HepG2 (cell line): ENCODE results near the gene ELP5. TPM values are rescaled to one million over a fixed set of nuclear protein-coding genes. Genes with fewer than 3 reads are reported as not detected.
A peak's percentile ranks its signal among the peaks of the same experiment; 100 is the strongest.

Experiments used
- DBP ChIP-seq: sonication (generic); formaldehyde crosslinking; IDR thresholded peaks from 2 replicates; pipeline ENCODE4 v1.4.0; 2020; ENCODE audit warnings: missing genetic modification reagents; ENCODE audit errors: not compliant biosample characterization
- ELF3 ChIP-seq: IDR thresholded peaks from 2 replicates; pipeline ENCODE4 v1.6.1; 2016; ENCODE audit warnings: missing genetic modification reagents, missing compliant biosample characterization
- FOXC1 ChIP-seq: sonication (generic); formaldehyde crosslinking; IDR thresholded peaks from 2 replicates; pipeline ENCODE4 v1.8.0; 2022; ENCODE audit warnings: mild to moderate bottlenecking, missing genetic modification reagents, borderline replicate concordance
- FOXJ3 ChIP-seq: sonication (generic); formaldehyde crosslinking; IDR thresholded peaks from 2 replicates; pipeline ENCODE4 v1.4.0; 2020; ENCODE audit warnings: missing genetic modification reagents, mild to moderate bottlenecking, borderline replicate concordance
- GMEB2 ChIP-seq: IDR thresholded peaks from 2 replicates; pipeline ENCODE4 v1.6.1; 2016; ENCODE audit warnings: missing biosample characterization, missing genetic modification reagents, low read depth
- IKZF4 ChIP-seq: sonication (generic); formaldehyde crosslinking; IDR thresholded peaks from 2 replicates; pipeline ENCODE4 v1.5.1; 2020; ENCODE audit warnings: borderline replicate concordance, mild to moderate bottlenecking, low read depth, missing genetic modification reagents; ENCODE audit errors: not compliant biosample characterization
- NCOR1 ChIP-seq: fragments of 200-600 bp; sonication (generic); IDR thresholded peaks from 2 replicates; pipeline ENCODE4 v1.7.0; 2017; ENCODE audit warnings: antibody characterized with exemption, low read length, borderline replicate concordance
- NR2C2 ChIP-seq: sonication (generic); formaldehyde crosslinking; IDR thresholded peaks from 2 replicates; pipeline ENCODE4 v1.4.0; 2020; ENCODE audit warnings: missing genetic modification reagents, mild to moderate bottlenecking, moderate library complexity, borderline replicate concordance
- PATZ1 ChIP-seq: sonication (generic); formaldehyde crosslinking; IDR thresholded peaks from 2 replicates; pipeline ENCODE4 v1.4.0; 2020; ENCODE audit warnings: missing genetic modification reagents
- PHF20 ChIP-seq: sonication (generic); formaldehyde crosslinking; IDR thresholded peaks from 2 replicates; pipeline ENCODE4 v1.5.0; 2020; ENCODE audit warnings: mild to moderate bottlenecking, missing genetic modification reagents
- RARG ChIP-seq: sonication (generic); formaldehyde crosslinking; IDR thresholded peaks from 2 replicates; pipeline ENCODE4 v1.4.0; 2020; ENCODE audit warnings: low read depth, mild to moderate bottlenecking, missing genetic modification reagents
- RFXANK ChIP-seq: IDR thresholded peaks from 2 replicates; pipeline ENCODE4 v1.6.1; 2016
- SAP130 ChIP-seq: IDR thresholded peaks from 2 replicates; pipeline ENCODE4 v1.6.1; 2016; ENCODE audit warnings: low read depth
- SMAD9 ChIP-seq: sonication (generic); formaldehyde crosslinking; IDR thresholded peaks from 2 replicates; pipeline ENCODE4 v1.5.1; 2020; ENCODE audit warnings: mild to moderate bottlenecking, missing genetic modification reagents
- THAP8 ChIP-seq: sonication (generic); formaldehyde crosslinking; IDR thresholded peaks from 2 replicates; pipeline ENCODE4 v1.5.1; 2020; ENCODE audit warnings: missing genetic modification reagents, mild to moderate bottlenecking, borderline replicate concordance
- ZFP91 ChIP-seq: sonication (generic); formaldehyde crosslinking; IDR thresholded peaks from 2 replicates; pipeline ENCODE4 v1.9.0; 2022; ENCODE audit warnings: missing genetic modification reagents, mild to moderate bottlenecking, borderline replicate concordance
- ZKSCAN5 ChIP-seq: sonication (generic); formaldehyde crosslinking; IDR thresholded peaks from 2 replicates; pipeline ENCODE4 v1.5.1; 2020; ENCODE audit warnings: mild to moderate bottlenecking, missing genetic modification reagents
- ZNF136 ChIP-seq: sonication (generic); formaldehyde crosslinking; IDR thresholded peaks from 2 replicates; pipeline ENCODE4 v1.8.1; 2022; ENCODE audit warnings: low read depth, mild to moderate bottlenecking, moderate library complexity, missing genetic modification reagents
- ZNF343 ChIP-seq: sonication (generic); formaldehyde crosslinking; IDR thresholded peaks from 2 replicates; pipeline ENCODE4 v1.4.0; 2020; ENCODE audit warnings: mild to moderate bottlenecking, missing genetic modification reagents
- ZNF678 ChIP-seq: sonication (generic); formaldehyde crosslinking; IDR thresholded peaks from 2 replicates; pipeline ENCODE4 v1.4.0; 2020; ENCODE audit warnings: mild to moderate bottlenecking, missing genetic modification reagents
- ZNF749 ChIP-seq: sonication (generic); formaldehyde crosslinking; IDR thresholded peaks from 2 replicates; pipeline ENCODE4 v1.8.0; 2022; ENCODE audit warnings: mild to moderate bottlenecking, missing genetic modification reagents, moderate library complexity, borderline replicate concordance
- ZNF841 ChIP-seq: sonication (generic); formaldehyde crosslinking; IDR thresholded peaks from 2 replicates; pipeline ENCODE4 v1.8.1; 2023; ENCODE audit warnings: missing genetic modification reagents, borderline replicate concordance
- polyA plus RNA-seq, 8 experiments: library from polyadenylated mRNA; depleted of rRNA in 3 of 8; stranded (reverse) in 7 of 8; unstranded in 1 of 8; fragments of >200 nt; fragmentation: Illumina TruSeq in 4 of 8; extraction: Trizol in 4 of 8; gene quantifications; 2 replicates each; pipeline versions ENCODE4 v1.2.1 to v1.2.3, GENCODE V29; 2011 to 2016; ENCODE audit warnings: low read depth in 4 of 8, missing spikeins in 1 of 8, mixed read lengths in 1 of 8; ENCODE audit not compliant: insufficient read depth in 1 of 8
- total RNA-seq, 5 experiments: library from RNA; depleted of rRNA; stranded (reverse); fragments of >200 nt; fragmentation: Illumina TruSeq; extraction: Trizol; gene quantifications; 2 replicates each; pipeline ENCODE4 v1.2.3, GENCODE V29; 2016; ENCODE audit warnings: low read depth in 1 of 5

The ELP5 gene
- total and polyA plus RNA-seq, 2 of the 13 experiments (the other 11 are each of a cell fraction or from before 2014, with no cell fraction given): 67.6 to 69.8 TPM

GRCh38 chr17:7214300-7215135 lies 37.5 kb upstream of the ELP5 start (continued):
- TF ChIP-seq PATZ1 (CRISPR knock-in tag) (peak; percentile 49; the same call in 1 of the 2 replicates), SAP130 (peak; percentile 58), ZFP91 (CRISPR knock-in tag) (peak; percentile 78; the same call in 1 of the 2 replicates), THAP8 (no peak), DBP (CRISPR knock-in tag) (peak; percentile 49), NR2C2 (peak; percentile 67; the same call in 1 of the 2 replicates), ZNF678 (CRISPR knock-in tag) (no peak), RARG (0 out of 2 replicates have a peak, but pooled peaks have one; percentile 63), ZNF136 (CRISPR knock-in tag) (0 out of 2 replicates have a peak, but pooled peaks have one; percentile 41), GMEB2 (CRISPR knock-in tag) (no peak), ELF3 (CRISPR knock-in tag) (no peak), FOXC1 (CRISPR knock-in tag) (no peak; the same call in 1 of the 2 replicates), SMAD9 (no peak), RFXANK (CRISPR knock-in tag) (0 out of 2 replicates have a peak, but pooled peaks have one; percentile 79), IKZF4 (CRISPR knock-in tag) (no peak), ZNF841 (CRISPR knock-in tag) (no peak), ZNF749 (CRISPR knock-in tag) (no peak), ZKSCAN5 (no peak), ZNF343 (0 out of 2 replicates have a peak, but pooled peaks have one; percentile 46), PHF20 (CRISPR knock-in tag) (no peak), FOXJ3 (no peak), NCOR1 (no peak; the same call in 1 of the 2 replicates)
